ENCODE data around the gene MS4A6E.

MS4A6E gene

DNA sequence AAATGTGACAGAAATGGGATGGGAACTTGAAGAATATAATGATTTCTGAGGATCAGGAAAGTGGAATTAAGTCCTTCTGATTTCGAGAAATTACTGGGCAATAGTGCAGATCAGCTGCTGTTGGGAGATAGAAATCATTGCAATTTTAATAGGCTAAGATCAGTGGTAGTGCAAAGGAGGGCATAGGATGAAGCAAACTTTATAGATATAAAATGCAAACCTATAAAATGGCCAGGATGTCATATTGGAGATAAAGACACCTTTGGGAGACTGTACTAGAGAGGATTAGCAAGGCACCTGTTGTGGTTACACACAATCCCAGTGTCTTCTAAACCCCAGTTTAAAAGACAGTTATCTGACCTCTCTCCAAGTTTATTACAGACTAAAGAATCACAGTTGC lies 44.8 kb downstream of the MS4A6E start:
- peaks cover 14% of the 10 kb centered on the region for H3K4me1 ChIP-seq (ENCODE audit: insufficient read depth, poor library complexity, severe bottlenecking)
- H3K27me3 ChIP-seq (ENCODE audit: insufficient read depth, poor library complexity, severe bottlenecking) = peaks cover 2% of the 10 kb centered on the region
- DNase-seq (ENCODE audit: low spot score) = no peak
- H3K36me3 ChIP-seq (ENCODE audit: low read depth) = no peaks in the 10 kb centered on the region
- no peak overlapping the region for H3K27ac ChIP-seq (ENCODE audit: poor library complexity, severe bottlenecking)
- ATAC-seq (ENCODE audit: low read depth) = no peak
- H3K9me3 ChIP-seq (ENCODE audit: severe bottlenecking) = no peaks in the 10 kb centered on the region
- no peak overlapping the region for H3K4me3 ChIP-seq (ENCODE audit: severe bottlenecking)
- no peak for TF ChIP-seq CTCF (IDR thresholded peaks at IDR 0.05; ENCODE audit: poor library complexity, severe bottlenecking)

DNA sequence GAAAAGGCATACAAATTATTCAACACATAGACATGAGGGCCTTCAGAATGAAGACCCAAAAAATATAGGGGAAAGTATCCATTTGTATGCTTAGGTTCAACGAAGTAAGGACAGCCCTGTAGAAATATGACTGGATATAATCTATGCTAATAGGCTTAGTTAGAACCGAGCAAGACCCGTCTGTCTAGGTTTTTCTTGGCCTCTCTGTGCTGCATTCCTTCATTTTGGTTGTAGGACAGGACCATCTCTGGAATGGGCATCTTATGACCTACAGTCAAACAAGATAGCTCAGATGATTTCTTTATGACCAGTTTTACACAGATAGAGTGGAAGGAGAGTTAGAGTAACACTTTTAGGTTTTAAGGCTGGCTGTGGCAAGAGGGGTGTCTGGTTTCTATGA lies 45.7 kb downstream of the MS4A6E start:
- TF ChIP-seq CTCF (IDR thresholded peaks at IDR 0.05; ENCODE audit: poor library complexity, severe bottlenecking) = no peak
- Histone ChIP-seq H3K4me3 (ENCODE audit: severe bottlenecking) (no peak overlapping the region), H3K4me1 (ENCODE audit: insufficient read depth, poor library complexity, severe bottlenecking) (peaks cover 14% of the 10 kb centered on the region), H3K27ac (ENCODE audit: poor library complexity, severe bottlenecking) (no peak overlapping the region), H3K27me3 (ENCODE audit: insufficient read depth, poor library complexity, severe bottlenecking) (peaks cover 2% of the 10 kb centered on the region), H3K36me3 (ENCODE audit: low read depth) (no peaks in the 10 kb centered on the region), H3K9me3 (ENCODE audit: severe bottlenecking) (no peaks in the 10 kb centered on the region)
- ATAC-seq (ENCODE audit: low read depth) (no peak), DNase-seq (ENCODE audit: low spot score) (no peak)

- peaks cover 2% of the 10 kb centered on the region for H3K27me3 ChIP-seq (ENCODE audit: insufficient read depth, poor library complexity, severe bottlenecking)
- DNase-seq (ENCODE audit: low spot score) (no peak), ATAC-seq (ENCODE audit: low read depth) (no peak)
- no peaks in the 10 kb centered on the region for H3K36me3 ChIP-seq (ENCODE audit: low read depth)
- H3K27ac ChIP-seq (ENCODE audit: poor library complexity, severe bottlenecking) = no peak overlapping the region
- H3K4me1 ChIP-seq (ENCODE audit: insufficient read depth, poor library complexity, severe bottlenecking) = peaks cover 13% of the 10 kb centered on the region
- no peaks in the 10 kb centered on the region for H3K9me3 ChIP-seq (ENCODE audit: severe bottlenecking)
- no peak overlapping the region for H3K4me3 ChIP-seq (ENCODE audit: severe bottlenecking)
- TF ChIP-seq CTCF (IDR thresholded peaks at IDR 0.05; ENCODE audit: poor library complexity, severe bottlenecking) = no peak
Observed at GRCh38 chr11:60375316-60375715, 48.3 kb downstream of the MS4A6E start.

- H3K9me3 ChIP-seq (ENCODE audit: severe bottlenecking) = no peaks in the 10 kb centered on the region
- no peak overlapping the region for H3K27ac ChIP-seq (ENCODE audit: poor library complexity, severe bottlenecking)
- no peaks in the 10 kb centered on the region for H3K36me3 ChIP-seq (ENCODE audit: low read depth)
- ATAC-seq (ENCODE audit: low read depth) (no peak), DNase-seq (ENCODE audit: low spot score) (no peak)
- H3K4me3 ChIP-seq (ENCODE audit: severe bottlenecking) = no peak overlapping the region
- H3K27me3 ChIP-seq (ENCODE audit: insufficient read depth, poor library complexity, severe bottlenecking) = peaks cover 2% of the 10 kb centered on the region
- no peak for TF ChIP-seq CTCF (IDR thresholded peaks at IDR 0.05; ENCODE audit: poor library complexity, severe bottlenecking)
- H3K4me1 ChIP-seq (ENCODE audit: insufficient read depth, poor library complexity, severe bottlenecking) = peaks cover under 1% of the 10 kb centered on the region
Observed at GRCh38 chr11:60376601-60377000, 49.5 kb downstream of the MS4A6E start.

DNA sequence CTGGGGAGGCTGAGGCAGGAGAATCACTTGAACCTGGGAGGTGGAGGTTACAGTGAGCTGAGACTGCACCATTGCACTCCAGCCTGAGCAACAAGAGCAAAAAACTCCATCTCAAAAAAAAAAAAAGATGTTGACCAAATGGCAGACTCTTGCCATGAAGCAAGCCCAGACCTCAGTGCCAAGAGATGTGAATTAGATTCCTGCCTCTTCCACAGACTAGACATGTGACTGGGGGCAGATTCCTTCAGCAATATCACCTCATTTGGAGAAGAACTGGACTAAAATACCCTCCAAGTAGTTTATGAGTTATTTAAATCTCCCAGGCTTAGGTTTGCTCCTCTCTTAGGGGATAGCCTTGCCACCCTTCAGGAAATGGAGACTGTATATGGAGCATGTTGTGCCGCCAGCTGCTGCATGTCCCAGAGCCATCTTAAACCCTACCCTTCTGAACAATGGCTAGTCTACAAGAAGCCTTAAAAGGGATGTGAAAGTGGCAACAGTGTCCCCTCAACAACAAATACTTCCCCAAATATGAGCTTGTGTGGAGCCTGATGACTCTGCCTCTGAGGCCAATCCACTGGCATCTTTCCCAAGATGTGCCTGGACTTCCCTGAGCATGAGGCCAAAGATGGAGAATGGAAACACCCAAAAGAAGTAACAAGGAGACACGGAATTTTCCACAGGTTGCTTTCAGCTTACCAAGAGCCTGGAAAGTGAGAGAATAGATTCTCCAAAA lies 50.5 kb downstream of the MS4A6E start:
- no peaks in the 10 kb centered on the region for H3K4me1 ChIP-seq (ENCODE audit: insufficient read depth, poor library complexity, severe bottlenecking)
- no peak for ATAC-seq (ENCODE audit: low read depth)
- H3K27ac ChIP-seq (ENCODE audit: poor library complexity, severe bottlenecking) = no peak overlapping the region
- DNase-seq (ENCODE audit: low spot score) = no peak
- no peak for TF ChIP-seq CTCF (IDR thresholded peaks at IDR 0.05; ENCODE audit: poor library complexity, severe bottlenecking)
- H3K27me3 ChIP-seq (ENCODE audit: insufficient read depth, poor library complexity, severe bottlenecking) = peaks cover 2% of the 10 kb centered on the region
- H3K36me3 ChIP-seq (ENCODE audit: low read depth) = no peaks in the 10 kb centered on the region
- H3K4me3 ChIP-seq (ENCODE audit: severe bottlenecking) = no peak overlapping the region
- H3K9me3 ChIP-seq (ENCODE audit: severe bottlenecking) = no peaks in the 10 kb centered on the region

Data from RWPE2 (cell line).